ENCODE data around the gene CLEC18A. TPM values are rescaled to one million over a fixed set of nuclear protein-coding genes. Genes with fewer than 3 reads are reported as not detected.
"Not testable (repeated sequence)": the region's sequence is repeated elsewhere in the genome, so short reads cannot be mapped to it uniquely, and the experiment has no call there.

Gene CLEC18A
- polyA plus RNA-seq, 2 of the 4 experiments (the other 2 are of a cell fraction): 0.23 TPM; not detected in 1

DNA sequence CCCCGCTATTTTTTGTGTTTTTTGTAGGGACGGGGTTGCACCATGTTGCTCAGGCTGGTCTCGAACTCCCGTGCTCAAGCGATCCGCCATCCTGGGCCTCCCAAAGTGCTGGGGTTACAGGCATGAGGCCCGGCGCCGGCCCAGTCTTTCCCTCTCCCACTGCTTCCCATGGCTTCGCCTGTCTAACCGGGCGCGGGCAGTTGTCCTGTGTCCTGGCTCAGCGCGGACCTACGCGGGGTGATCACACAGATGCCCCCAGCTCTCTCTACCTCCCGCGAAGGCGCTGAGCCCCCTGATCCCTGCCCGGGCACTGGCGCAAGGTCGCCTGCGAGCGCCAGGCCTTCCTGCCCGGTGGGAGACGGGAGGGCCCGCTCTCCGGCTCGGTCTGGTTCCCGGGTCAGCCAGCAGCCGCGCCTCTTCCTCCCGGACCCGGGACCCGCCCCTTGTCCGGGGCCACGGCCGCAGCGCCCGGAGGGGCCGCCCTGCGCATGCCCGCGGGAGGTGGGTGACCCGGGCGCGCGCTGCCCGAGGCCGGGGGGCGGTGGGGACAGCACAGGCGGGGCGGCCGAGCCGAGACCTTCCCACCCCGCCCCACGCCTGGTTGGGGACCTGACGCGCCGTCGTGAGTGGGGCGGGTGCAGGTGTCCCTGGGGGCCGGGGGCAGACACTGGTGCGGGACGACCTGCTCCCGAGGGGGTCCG is 14.0 kb downstream of the CLEC18A start:
- peak; percentile 78 to 93 for ATAC-seq
- peak overlapping the region; percentile 42 for H3K4me3 ChIP-seq
- FAIRE-seq, POLR2A ChIA-PET, H3K9me3 ChIP-seq, H3K4me1 ChIP-seq, CTCF ChIA-PET: not testable (repeated sequence)
- peak overlapping the region; percentile 68 to 86 for H3K27ac ChIP-seq
- WGBS (ENCODE audit: missing lambda C conversion rate): 77% methylated on average over 13 of the region's 68 CpGs
- peak; percentile 33 for TF ChIP-seq POLR2A (IDR thresholded peaks at IDR 0.05; ENCODE audit: low read length)
- peak overlapping the region; percentile 71 for H3K4me2 ChIP-seq
- DNase-seq (ENCODE audit: low read depth in 1 of 2, low spot score in 1 of 2): peak; percentile 17 to 30

DNA sequence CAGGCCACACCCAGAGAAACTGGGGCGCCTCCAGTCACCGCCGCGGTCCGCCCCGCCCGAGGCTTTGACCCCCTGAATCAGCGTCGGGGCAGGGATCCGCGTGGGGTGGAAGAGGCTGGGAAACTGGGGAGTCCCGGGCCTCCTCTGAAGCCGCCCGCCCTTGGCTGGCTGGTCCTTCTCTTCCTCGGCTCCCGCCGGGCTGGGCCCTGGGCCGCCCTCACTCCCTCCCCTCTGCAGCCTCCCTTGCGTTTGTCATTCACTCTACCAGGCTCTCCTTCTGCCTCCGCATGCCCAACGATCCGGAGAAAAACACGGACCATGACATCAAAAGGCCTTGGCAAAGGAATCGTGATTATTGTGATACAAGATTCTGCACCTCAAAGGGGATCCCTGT is 14.5 kb downstream of the CLEC18A start:
- POLR2A ChIA-PET; DNase-seq (ENCODE audit: low read depth in 1 of 2, low spot score in 1 of 2); H3K9me3 ChIP-seq; FAIRE-seq; CTCF ChIA-PET; H3K4me1 ChIP-seq: not testable (repeated sequence)
- peak overlapping the region; percentile 71 for H3K4me2 ChIP-seq
- H3K4me3 ChIP-seq: peak overlapping the region; percentile 42
- H3K27ac ChIP-seq: peak overlapping the region; percentile 68 to 86; a peak in 5 of 6 replicates
- WGBS (ENCODE audit: missing lambda C conversion rate): 86% methylated on average over 5 of the region's 24 CpGs
- peak; percentile 3 to 10; a peak in 2 of 6 replicates for ATAC-seq

DNA sequence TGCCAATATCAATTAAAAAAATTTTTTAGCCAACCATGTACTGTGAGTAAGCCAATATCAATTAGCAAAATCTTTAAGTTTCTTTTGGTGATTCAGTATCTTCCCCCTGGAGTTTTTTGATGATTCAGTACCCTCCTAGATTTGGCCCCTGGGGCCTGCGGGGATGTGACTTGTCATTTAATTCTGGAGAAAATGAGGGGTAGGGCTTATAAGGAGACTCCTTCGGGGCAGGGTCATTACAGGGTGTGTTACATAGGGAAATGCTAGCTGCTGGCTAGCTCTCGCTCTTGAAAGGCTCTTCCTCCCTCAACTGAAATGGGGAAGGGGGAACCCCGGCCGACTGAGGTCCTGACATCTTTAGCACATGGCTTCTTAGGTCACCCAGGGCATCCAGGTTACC is 16.6 kb downstream of the CLEC18A start:
- FAIRE-seq; H3K4me1 ChIP-seq; H3K27ac ChIP-seq; DNase-seq (ENCODE audit: low read depth in 1 of 2, low spot score in 1 of 2); H3K9me3 ChIP-seq; H3K4me3 ChIP-seq; ATAC-seq; CTCF ChIA-PET; H3K4me2 ChIP-seq; POLR2A ChIA-PET: not testable (repeated sequence)
- WGBS (ENCODE audit: missing lambda C conversion rate): no CpG with 5 or more reads among the region's 5 CpGs

DNA sequence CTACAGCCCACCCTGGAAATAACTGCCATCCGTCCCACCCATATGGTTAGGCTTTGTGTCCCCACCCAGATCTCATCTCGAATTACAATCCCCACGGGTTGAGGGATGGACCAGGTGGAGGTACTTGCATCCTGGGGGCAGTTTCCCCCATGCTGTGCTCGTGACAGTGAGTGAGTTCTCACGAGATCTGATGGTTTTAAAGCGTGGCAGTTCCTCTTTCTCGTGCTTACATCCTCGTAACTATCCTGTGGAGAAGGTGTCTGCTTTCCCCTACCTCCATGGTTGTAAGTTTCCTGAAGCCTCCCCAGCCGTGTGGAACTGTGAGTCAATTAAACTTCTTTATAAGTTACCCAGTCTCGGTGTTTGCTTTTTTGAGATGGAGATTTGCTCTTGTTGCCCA is 17.0 kb downstream of the CLEC18A start:
- H3K4me1 ChIP-seq; H3K9me3 ChIP-seq; DNase-seq (ENCODE audit: low read depth in 1 of 2, low spot score in 1 of 2); H3K4me2 ChIP-seq; POLR2A ChIA-PET; CTCF ChIA-PET; ATAC-seq; H3K27ac ChIP-seq; H3K4me3 ChIP-seq; FAIRE-seq: not testable (repeated sequence)
- no CpG with 5 or more reads among the region's 10 CpGs for WGBS (ENCODE audit: missing lambda C conversion rate)

DNA sequence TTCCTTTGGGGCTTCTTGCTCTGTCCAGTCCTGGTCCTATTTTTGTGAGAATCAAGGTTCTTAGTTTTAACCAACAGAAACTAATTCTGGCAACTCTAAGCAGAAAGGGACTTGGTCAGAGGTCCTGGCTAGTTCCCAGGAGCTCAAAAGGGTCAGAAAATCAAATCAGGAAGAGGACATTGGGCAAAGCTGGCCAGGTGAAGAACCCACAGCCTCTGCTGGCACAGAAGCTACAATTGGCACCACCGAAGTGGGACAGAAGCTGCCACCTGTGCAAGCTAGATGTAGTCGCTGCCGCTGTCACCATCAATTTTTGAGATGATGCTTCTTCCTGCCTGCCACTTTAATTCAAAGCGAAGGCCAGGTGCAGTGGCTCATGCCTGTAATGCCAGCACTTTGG is 18.5 kb downstream of the CLEC18A start:
- H3K4me2 ChIP-seq; POLR2A ChIA-PET; H3K27ac ChIP-seq; CTCF ChIA-PET; ATAC-seq; DNase-seq (ENCODE audit: low read depth in 1 of 2, low spot score in 1 of 2); FAIRE-seq; H3K4me3 ChIP-seq; H3K4me1 ChIP-seq; H3K9me3 ChIP-seq: not testable (repeated sequence)
- 100% methylated on average over 1 of the region's 4 CpGs for WGBS (ENCODE audit: missing lambda C conversion rate)

DNA sequence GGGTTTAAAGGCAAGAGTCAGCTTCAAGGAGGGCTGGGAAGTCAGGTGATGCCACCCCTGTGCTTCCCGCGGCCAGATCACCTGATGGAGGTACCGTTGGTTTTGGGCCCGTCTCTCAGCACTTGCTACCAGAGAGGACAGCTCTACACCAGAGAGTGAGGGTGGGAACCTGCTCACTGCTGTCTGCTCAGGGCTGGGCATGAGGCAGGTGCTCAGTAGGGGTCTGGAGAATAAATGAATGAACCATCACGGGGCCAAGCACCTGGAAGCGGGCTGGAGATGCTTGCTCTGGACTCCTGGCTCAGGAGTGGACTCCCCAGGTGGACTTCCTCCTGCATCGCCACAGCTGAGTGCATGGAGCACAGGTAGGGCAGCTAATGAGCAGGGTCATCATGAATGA is 21.0 kb downstream of the CLEC18A start:
- H3K9me3 ChIP-seq; H3K4me2 ChIP-seq; CTCF ChIA-PET; H3K4me3 ChIP-seq; DNase-seq (ENCODE audit: low read depth in 1 of 2, low spot score in 1 of 2); FAIRE-seq; H3K4me1 ChIP-seq; POLR2A ChIA-PET; H3K27ac ChIP-seq: not testable (repeated sequence)
- WGBS (ENCODE audit: missing lambda C conversion rate): 83% methylated on average over 5 of the region's 7 CpGs
- ATAC-seq: peak in 1 of 2 experiments; percentile 56; a peak in 1 of 6 replicates

DNA sequence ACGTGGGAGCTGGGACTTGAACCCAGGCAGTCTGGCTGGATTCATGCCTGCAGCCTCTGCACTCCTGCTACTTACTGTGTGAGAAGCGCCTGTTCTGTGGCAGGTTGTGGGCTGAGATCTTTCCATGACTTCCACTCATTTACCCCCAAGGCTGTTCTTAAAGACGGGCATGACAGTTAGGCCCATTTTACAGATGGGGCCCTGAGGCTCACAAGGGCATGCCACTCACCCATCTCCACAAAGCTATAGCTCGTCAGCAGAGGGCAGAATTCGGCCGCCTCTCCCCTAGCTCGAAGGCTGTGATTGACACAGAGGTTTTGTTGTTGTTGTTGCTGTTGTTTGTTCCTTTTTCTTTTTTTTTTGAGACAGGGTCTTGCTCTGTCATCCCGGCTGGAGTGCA is 21.8 kb downstream of the CLEC18A start:
- ATAC-seq; H3K4me2 ChIP-seq; FAIRE-seq; H3K27ac ChIP-seq; H3K4me1 ChIP-seq; DNase-seq (ENCODE audit: low read depth in 1 of 2, low spot score in 1 of 2); H3K9me3 ChIP-seq; H3K4me3 ChIP-seq; POLR2A ChIA-PET: not testable (repeated sequence)
- CTCF ChIA-PET: interaction anchor here (0.7 kb wide), 1 partner anchor 495 kb away, joined by 3 read pairs; no protein-coding TSS in a partner anchor
- WGBS (ENCODE audit: missing lambda C conversion rate): 64% methylated on average over 8 of the region's 8 CpGs

DNA sequence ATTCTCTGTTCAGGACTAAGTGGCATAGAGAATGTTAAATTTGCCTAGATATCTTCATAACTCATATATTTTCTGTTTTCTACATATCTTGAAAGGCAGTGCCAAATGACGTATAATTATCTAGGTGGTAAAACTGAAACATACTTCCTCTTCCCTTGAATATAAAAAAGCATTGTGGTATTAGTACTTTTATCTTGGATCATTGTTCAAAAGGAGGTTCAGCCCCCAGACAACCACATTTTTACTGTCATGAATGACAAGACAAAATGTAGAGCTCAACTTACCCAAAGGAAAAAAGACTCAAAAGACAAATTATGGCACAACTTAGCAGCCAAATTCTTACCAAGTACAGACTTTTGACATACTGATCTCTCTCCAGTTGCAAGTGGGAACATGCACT is 34.1 kb downstream of the CLEC18A start:
- H3K4me1 ChIP-seq; CTCF ChIA-PET; H3K27ac ChIP-seq; FAIRE-seq; DNase-seq (ENCODE audit: low read depth in 1 of 2, low spot score in 1 of 2); H3K9me3 ChIP-seq; ATAC-seq; H3K4me3 ChIP-seq; H3K4me2 ChIP-seq: not testable (repeated sequence)
- WGBS (ENCODE audit: missing lambda C conversion rate): 100% methylated on average over 1 of the region's 1 CpG
- POLR2A ChIA-PET: interaction anchor here (0.6 kb wide), 1 partner anchor 587 kb away, joined by 3 read pairs; no protein-coding TSS in a partner anchor

DNA sequence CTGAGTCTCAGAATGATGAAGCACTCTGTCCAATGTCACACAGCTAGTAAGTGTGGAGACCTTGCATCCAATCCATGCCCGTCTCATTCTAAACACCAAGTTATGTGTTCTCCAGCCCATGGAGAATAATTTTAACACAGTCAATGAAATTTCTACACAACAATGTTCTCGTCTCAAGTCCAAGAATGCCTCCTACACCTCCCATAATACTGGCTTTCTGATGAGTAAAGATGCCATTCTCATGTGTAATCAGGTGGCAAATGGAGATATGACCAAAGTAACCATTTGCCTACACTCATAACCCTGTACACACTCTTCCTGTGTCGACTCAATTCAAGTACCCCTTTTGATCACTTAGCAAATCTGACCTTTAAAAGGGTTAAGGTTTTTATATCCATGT is 46.8 kb downstream of the CLEC18A start:
- H3K27ac ChIP-seq, FAIRE-seq: not testable (repeated sequence)

DNA sequence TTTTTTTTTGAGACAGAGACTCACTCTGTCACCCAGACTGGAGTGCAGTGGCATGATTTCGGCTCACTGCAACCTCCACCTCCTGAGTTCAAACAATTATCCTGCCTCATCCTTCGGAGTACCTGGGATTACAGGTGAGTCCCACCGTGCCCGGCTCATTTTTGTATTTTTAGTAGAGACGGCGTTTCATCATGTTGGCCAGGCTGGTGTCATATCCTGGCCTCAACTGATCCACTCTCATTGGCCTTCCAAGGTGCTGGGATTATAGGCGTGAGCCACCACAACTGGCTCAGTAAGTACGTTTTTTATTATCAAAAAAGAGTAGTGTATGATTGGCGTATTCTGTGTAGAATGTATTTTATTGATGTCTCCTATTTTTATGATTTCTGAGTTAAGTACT is 48.7 kb downstream of the CLEC18A start:
- H3K4me2 ChIP-seq; H3K4me1 ChIP-seq; H3K27ac ChIP-seq; POLR2A ChIA-PET; FAIRE-seq; ATAC-seq; H3K4me3 ChIP-seq; CTCF ChIA-PET; DNase-seq (ENCODE audit: low read depth in 1 of 2, low spot score in 1 of 2); H3K9me3 ChIP-seq: not testable (repeated sequence)
- 95% methylated on average over 9 of the region's 9 CpGs for WGBS (ENCODE audit: missing lambda C conversion rate)

More for the DNA sequence above, 46.8 kb downstream of the CLEC18A start:
- ATAC-seq; H3K4me3 ChIP-seq; H3K9me3 ChIP-seq; H3K4me1 ChIP-seq; DNase-seq (ENCODE audit: low read depth in 1 of 2, low spot score in 1 of 2); CTCF ChIA-PET; H3K4me2 ChIP-seq; POLR2A ChIA-PET: not testable (repeated sequence)
- WGBS (ENCODE audit: missing lambda C conversion rate): 24% methylated on average over 3 of the region's 3 CpGs

DNA sequence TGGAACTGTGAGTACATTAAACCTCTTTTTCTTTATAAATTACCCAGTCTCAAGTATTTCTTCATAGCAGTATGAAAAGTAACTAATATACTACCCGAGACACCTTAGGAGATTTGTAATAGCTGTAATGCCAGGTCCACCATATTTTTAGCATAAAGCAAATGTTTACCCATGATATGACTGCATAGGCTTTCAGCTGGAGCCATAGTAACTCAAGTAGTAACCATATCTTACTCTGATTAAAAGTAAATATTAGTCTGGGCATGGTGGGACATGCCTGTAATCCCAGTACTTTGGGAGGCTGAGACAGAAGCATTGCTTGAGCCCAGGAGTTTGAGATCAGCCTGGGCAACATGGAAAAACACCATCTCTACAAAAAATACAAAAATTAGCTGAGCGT is 52.4 kb downstream of the CLEC18A start:
- H3K4me3 ChIP-seq; ATAC-seq; FAIRE-seq; DNase-seq (ENCODE audit: low read depth in 1 of 2, low spot score in 1 of 2); CTCF ChIA-PET; H3K4me1 ChIP-seq; H3K9me3 ChIP-seq; H3K4me2 ChIP-seq; POLR2A ChIA-PET; H3K27ac ChIP-seq: not testable (repeated sequence)
- 78% methylated on average over 2 of the region's 2 CpGs for WGBS (ENCODE audit: missing lambda C conversion rate)
